NCI-H510A treated with DMSO at 0.1 percent for 48 hours (cell line): ENCODE results near the gene LRIG1.

Source experiments
- DNase-seq: peaks from one replicate; lab custom pipeline; 2025; lab: John Stamatoyannopoulos, UW

Gene LRIG1

GRCh38 chr3:66403323-66403990 lies 97.4 kb downstream of the LRIG1 start:
- no peak for DNase-seq

GRCh38 chr3:66402596-66403290 lies 98.1 kb downstream of the LRIG1 start:
- DNase-seq: no peak

DNA sequence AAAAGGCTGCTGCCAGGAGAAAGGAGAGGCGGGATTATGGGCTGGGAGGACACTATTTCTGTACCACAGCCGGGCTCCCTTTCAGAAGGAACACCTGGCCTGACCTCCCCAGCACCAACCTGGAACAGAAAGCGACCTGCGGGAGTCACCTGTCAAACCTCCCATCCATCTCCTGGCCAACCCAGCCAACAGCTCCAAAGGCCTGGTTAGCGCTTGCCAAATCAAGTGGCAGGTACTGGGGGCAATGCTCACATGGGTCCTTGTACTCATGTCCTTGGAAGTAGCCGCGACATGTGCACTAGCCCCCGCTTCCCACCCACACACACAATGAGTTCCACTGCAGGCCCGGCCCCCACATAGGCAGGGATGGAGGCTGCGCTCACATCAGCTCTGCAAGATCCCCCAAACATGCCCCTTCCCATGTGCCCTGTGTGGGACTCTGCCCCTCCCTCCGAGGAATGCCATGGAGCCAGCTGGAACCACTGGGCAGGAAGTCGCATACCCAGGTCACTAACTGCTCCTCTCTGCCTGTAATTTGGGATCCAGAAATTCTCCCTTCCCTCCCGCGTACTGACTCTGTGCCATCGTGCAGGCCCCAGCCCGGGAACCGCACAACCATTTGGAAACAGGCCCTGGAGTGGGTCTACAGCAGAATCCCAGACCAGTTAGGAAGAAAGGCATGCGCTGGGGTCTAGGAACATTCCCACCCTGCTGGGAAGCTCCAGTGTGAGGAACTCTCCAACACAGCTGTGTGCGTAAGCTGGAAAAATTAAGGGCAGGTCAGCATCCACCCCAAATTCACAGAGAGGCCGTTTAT lies 98.9 kb downstream of the LRIG1 start:
- no peak for DNase-seq

- no peak for DNase-seq
Observed at GRCh38 chr3:66401157-66401550, 99.7 kb downstream of the LRIG1 start.

DNA sequence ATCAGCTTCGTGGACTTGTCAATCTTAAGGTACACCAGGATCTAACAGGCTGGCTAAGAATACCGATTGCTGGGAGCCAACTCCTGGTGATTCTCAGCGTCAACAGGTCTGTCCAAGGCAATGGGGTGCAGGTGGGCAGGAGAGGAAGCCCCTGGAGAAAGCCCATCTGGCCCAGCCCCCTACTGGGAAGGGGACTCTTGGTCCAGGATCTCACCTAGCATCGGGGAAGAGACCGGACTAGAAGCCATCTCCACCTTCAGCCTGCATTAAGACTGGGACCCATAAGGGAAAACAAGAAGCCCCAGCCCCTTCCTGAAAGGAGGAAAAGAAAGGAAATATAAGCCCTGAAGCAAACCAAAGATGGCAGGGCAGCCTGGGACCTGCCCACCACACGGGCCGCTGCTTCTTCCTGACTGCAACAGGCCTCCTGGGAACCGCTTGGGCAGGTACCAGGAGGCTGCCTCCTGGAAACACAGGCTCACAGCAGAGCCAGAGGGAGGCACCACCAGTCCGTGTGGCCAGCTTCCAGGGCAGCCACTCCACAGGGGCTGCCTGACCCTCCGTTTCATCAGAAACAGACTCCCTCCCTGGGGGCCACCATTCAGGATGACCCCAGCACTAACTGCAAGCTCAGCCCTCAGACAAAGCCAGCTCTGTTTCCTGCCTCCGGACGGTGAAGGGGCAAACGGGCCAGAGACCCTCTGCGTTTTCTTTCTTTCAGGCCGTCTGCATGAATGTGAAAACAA lies 100.2 kb downstream of the LRIG1 start:
- DNase-seq: no peak

- no peak for DNase-seq
Observed at GRCh38 chr3:66399529-66400232, 101.1 kb downstream of the LRIG1 start.

- no peak for DNase-seq
Observed at GRCh38 chr3:66398228-66399025, 102.4 kb downstream of the LRIG1 start.

GRCh38 chr3:66397745-66398144 lies 103.1 kb downstream of the LRIG1 start:
- DNase-seq: no peak

- DNase-seq: no peak
Observed at GRCh38 chr3:66396888-66397287, 103.9 kb downstream of the LRIG1 start.

GRCh38 chr3:66396161-66396760 lies 104.6 kb downstream of the LRIG1 start:
- DNase-seq: no peak

DNA sequence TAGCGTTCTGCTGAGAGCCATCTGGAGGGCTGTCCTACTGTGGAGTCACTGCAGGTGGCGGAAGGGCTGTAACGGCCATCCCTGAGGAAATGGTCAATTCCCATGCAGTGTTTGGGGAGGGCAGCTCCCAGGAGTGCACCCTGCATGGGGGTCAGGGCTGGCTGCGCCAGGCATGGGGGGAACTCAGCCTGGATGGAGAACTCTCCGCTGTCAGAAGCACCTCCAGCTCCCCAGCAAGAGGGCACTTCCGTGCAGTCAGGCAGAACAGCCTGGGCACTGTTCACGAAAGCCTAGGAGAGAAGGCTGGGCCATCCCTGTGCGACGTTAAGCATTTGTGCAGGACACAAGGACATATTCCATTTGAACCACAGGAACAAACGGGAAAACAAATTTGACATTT lies 105.2 kb downstream of the LRIG1 start:
- DNase-seq: no peak

- no peak for DNase-seq
Observed at GRCh38 chr3:66394753-66395249, 106.0 kb downstream of the LRIG1 start.

GRCh38 chr3:66394019-66394752 lies 106.6 kb downstream of the LRIG1 start:
- DNase-seq: no peak

- DNase-seq: no peak
Observed at GRCh38 chr3:66393333-66394005, 107.4 kb downstream of the LRIG1 start.

DNA sequence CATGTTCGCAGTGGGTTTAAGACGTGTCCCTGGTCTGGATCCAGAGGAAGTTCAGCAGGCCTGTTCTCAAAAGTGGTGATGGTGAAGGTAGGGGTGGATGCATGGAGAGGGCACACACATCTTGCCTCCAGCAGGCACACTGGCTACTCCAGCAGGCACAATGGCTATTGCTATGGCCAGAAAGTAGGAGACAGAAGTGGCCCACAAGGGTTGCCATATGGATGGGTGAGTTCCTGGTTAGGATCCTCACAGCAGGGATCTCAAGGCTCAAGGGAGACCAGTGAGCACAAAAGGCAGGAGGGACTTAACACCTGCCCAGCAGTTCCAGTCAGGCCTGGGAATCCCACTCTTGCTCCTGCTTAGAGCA lies 107.9 kb downstream of the LRIG1 start:
- DNase-seq: no peak

DNA sequence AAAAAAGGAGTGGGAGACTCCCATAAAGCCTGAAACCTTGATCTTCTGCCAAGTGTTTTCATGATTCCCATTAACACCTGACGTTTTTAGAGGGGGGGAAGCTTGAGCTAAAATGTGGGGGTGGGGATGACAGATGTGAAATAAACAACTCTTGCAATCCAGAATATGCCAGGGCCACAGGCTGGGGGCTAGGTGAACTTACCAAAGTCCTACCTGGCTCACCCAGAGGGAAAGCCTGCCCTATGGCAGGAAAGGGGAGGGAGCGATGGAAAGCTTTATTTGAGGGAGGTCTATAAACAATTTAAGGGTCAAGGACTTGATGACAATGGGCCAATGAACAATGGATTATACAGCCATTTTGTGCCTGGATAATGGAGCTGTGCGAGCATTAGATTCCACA lies 108.3 kb downstream of the LRIG1 start:
- no peak for DNase-seq

GRCh38 chr3:66390013-66390412 lies 110.8 kb downstream of the LRIG1 start:
- no peak for DNase-seq

GRCh38 chr3:66386925-66387650 lies 113.7 kb downstream of the LRIG1 start:
- DNase-seq: no peak
